ENCODE data around the gene SPATA6L. TPM values are rescaled to one million over a fixed set of nuclear protein-coding genes. Genes with fewer than 3 reads are reported as not detected.

Gene SPATA6L
- total and polyA plus RNA-seq, 2 experiments from 2014 or later = 1.7 to 1.9 TPM

GRCh38 chr9:4704129-4704528 is 37.8 kb upstream of the SPATA6L start (continued):
- TF ChIP-seq ETS1 (IDR thresholded peaks at IDR 0.05) (no peak), JUNB (IDR thresholded peaks at IDR 0.05; ENCODE audit: unreplicated experiment) (no peak), CTCF (conservative IDR thresholded peaks at IDR 0.05; ENCODE audit: low read depth in 2 of 2) (no peak), NANOG (IDR thresholded peaks at IDR 0.05; ENCODE audit: borderline replicate concordance) (no peak), EZH2 (IDR thresholded peaks at IDR 0.05; ENCODE audit: low read depth, unreplicated experiment) (no peak), STAT1 (IDR thresholded peaks at IDR 0.05; ENCODE audit: unreplicated experiment) (no peak)

GRCh38 chr9:4701526-4701925 is 35.2 kb upstream of the SPATA6L start:
- Mint-ChIP-seq H3K27ac (no peak overlapping the region), H3K27me3 (ENCODE audit: insufficient read depth, low read depth, poor library complexity) (no peaks in the 10 kb centered on the region), H3K36me3 (ENCODE audit: low read depth) (peaks cover 39% of the 10 kb centered on the region; the same call in 2 of the 3 replicates), H3K4me1 (no peaks in the 10 kb centered on the region), H3K9me3 (no peaks in the 10 kb centered on the region), H3K4me3 (no peak overlapping the region)
- no peak for TF ChIP-seq REST (IDR thresholded peaks at IDR 0.05; ENCODE audit: unreplicated experiment)
- H3K4me3 ChIP-seq = no peak overlapping the region
- no peak overlapping the region for H3K4me2 ChIP-seq
- H3F3A ChIP-seq (replicated peaks; ENCODE audit: low read depth) = no peaks in the 10 kb centered on the region
- H2AFZ ChIP-seq = no peak overlapping the region
- H3K79me2 ChIP-seq (replicated peaks; ENCODE audit: insufficient read depth) = no peaks in the 10 kb centered on the region; the same call in 1 of the 2 replicates
- DNase-seq (ENCODE audit: low spot score) = no peak
- no peaks in the 10 kb centered on the region for H4K20me1 ChIP-seq (replicated peaks; ENCODE audit: insufficient read depth)
- no peaks in the 10 kb centered on the region for H3K4me1 ChIP-seq (ENCODE audit: insufficient read depth)
- H3K27ac ChIP-seq (ENCODE audit: low read depth) = no peak overlapping the region
- no peak for ATAC-seq
- H3K27me3 ChIP-seq (ENCODE audit: insufficient read depth) = no peaks in the 10 kb centered on the region
- no peaks in the 10 kb centered on the region for H3K9me2 ChIP-seq (ENCODE audit: insufficient read depth)
- H3K36me3 ChIP-seq (ENCODE audit: insufficient read depth) = peaks cover 18% of the 10 kb centered on the region

GRCh38 chr9:4700932-4701331 is 34.7 kb upstream of the SPATA6L start:
- H3K9me2 ChIP-seq (ENCODE audit: insufficient read depth) = no peaks in the 10 kb centered on the region
- Mint-ChIP-seq H3K27me3 (ENCODE audit: insufficient read depth, low read depth, poor library complexity) (no peaks in the 10 kb centered on the region), H3K36me3 (ENCODE audit: low read depth) (peaks cover 37% of the 10 kb centered on the region; the same call in 2 of the 3 replicates), H3K4me3 (no peak overlapping the region), H3K4me1 (no peaks in the 10 kb centered on the region), H3K9me3 (no peaks in the 10 kb centered on the region), H3K27ac (no peak overlapping the region)
- no peak overlapping the region for H3K27ac ChIP-seq (ENCODE audit: low read depth)
- H4K20me1 ChIP-seq (replicated peaks; ENCODE audit: insufficient read depth) = no peaks in the 10 kb centered on the region
- H3K79me2 ChIP-seq (replicated peaks; ENCODE audit: insufficient read depth) = no peaks in the 10 kb centered on the region; the same call in 1 of the 2 replicates
- no peaks in the 10 kb centered on the region for H3F3A ChIP-seq (replicated peaks; ENCODE audit: low read depth)
- no peak overlapping the region for H2AFZ ChIP-seq
- DNase-seq (ENCODE audit: low spot score) (no peak), ATAC-seq (no peak)
- H3K4me1 ChIP-seq (ENCODE audit: insufficient read depth) = no peaks in the 10 kb centered on the region
- H3K36me3 ChIP-seq (ENCODE audit: insufficient read depth) = peaks cover 18% of the 10 kb centered on the region
- no peak overlapping the region for H3K4me3 ChIP-seq
- H3K27me3 ChIP-seq (ENCODE audit: insufficient read depth) = no peaks in the 10 kb centered on the region
- no peak overlapping the region for H3K4me2 ChIP-seq
- TF ChIP-seq JUNB (IDR thresholded peaks at IDR 0.05; ENCODE audit: unreplicated experiment) (no peak), EZH2 (IDR thresholded peaks at IDR 0.05; ENCODE audit: low read depth, unreplicated experiment) (no peak), ZNF114 (CRISPR knock-in tag; IDR thresholded peaks at IDR 0.05) (no peak), CREB1 (CRISPR knock-in tag; IDR thresholded peaks at IDR 0.05; ENCODE audit: low read depth) (no peak), POLR2AphosphoS5 (IDR thresholded peaks at IDR 0.05; ENCODE audit: low read depth) (no peak), NANOG (IDR thresholded peaks at IDR 0.05; ENCODE audit: borderline replicate concordance) (no peak), REST (IDR thresholded peaks at IDR 0.05; ENCODE audit: unreplicated experiment) (no peak), EZH2phosphoT487 (IDR thresholded peaks at IDR 0.05; ENCODE audit: unreplicated experiment) (no peak), ZNF331 (CRISPR knock-in tag; IDR thresholded peaks at IDR 0.05; ENCODE audit: low read depth) (no peak)
